GM18498 (cell line): ENCODE data around the gene TAX1BP1.

ENCODE experiments used
- ATAC-seq: cut with Tn5 transposase; IDR thresholded peaks from one replicate; pipeline ENCODE4 v1.9.1; 2021; ENCODE audit warnings: mild to moderate bottlenecking, moderate library complexity; ENCODE audit not compliant: unreplicated experiment

The TAX1BP1 gene

DNA sequence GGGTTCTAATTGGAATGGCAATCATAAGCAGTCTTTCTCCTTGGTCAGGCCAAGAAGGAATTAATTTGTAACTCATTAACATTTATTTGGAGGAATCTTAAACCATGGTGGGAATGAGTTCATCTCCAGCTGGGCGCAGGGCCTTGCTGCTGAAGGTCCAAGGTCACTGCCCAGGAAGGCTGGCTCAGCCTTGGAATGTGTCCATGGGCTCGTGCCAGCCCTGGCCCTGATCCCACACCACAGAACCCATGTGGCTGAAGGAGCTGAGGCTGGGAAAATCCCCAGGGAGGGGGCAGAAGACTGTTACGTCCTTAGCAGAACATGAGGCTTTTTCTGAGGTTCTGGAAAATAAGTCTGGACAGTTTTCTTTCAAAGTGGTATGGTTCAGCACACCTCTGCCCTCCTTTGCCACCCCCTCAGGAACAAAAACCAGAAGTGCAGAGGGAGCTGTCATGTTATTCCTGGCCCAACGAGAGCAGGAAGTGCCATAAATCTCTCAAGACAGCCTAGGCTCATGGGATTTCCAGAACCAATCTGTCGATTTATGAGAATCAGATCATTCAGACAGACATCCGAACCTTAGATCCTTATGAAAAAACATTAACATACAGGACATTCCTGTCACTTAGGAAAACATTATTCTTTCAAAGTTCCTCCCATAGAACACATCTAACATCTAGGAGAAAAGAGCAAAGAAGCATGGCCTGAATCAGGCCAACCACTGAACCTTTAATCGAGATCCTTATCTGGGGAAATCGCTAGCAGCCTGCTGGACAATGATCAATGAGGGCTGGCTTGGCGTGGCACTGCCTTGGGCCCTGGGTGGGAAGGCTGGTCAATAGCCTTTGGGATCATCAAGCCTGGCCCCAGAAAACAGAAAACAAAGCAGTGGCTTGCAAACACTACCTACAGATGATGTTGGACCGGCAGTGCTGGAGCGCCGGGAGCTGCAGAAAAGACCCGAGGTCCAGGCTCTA, 134.3 kb downstream of the TAX1BP1 start:
- no peak for ATAC-seq

DNA sequence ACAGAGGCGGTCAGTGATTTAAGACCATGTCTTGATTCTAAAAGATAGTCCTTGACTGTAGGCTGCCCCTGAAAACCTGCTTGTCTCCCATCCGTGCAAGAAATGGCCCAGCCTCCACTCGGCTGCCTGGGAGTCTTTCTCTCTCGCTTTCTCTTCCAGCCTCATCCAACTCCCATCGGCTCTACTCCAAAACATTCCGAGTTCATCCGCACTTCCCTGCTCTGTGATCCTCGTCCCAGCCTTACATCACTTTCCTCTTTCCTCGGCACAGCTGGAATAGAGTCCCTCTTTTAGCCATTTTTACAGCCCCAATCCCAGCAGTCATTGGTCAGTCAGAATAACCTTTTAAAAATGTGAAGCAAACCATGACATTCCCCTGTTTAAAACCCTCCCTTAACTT, 135.1 kb downstream of the TAX1BP1 start:
- ATAC-seq, result no peak

DNA sequence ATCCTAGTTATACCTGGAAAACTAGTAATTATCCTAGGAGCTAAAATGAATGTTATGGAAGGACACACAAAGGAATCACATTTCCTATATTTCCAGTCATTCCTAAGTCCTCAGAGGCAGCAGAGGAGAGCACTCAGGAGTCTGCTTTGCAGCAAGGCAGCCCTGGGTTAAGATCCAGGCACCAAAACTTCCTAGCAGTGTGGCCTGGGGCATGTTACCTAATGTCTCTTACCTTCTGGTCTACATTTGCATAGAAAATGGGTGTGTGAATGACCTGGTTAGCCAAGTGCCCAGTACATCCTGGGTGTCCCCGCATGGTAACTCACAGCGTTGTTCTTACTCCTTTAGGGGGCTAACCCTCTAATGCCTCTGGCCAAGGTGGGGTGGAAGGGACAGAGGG, 135.9 kb downstream of the TAX1BP1 start:
- no peak for ATAC-seq

DNA sequence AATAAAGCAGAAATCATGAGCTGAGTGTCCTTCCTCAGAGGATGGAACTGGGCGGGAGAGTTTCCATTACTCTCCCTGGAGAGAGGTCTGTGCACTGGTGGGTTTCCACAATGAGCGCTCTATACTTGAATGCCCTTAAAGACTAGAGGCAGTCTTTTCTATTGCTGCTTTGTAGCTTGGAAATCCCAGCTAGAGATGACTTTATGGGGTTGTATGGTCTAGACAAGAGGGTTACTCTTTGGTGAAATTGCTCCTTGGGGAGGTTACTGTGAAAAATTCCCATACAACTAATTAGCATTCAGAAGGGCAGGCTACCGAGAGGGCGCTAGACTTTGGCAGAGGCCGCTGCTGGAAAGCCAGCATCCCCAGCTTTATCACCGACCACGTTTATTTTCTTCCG, 136.8 kb downstream of the TAX1BP1 start:
- no peak for ATAC-seq
